Measurements from ENCODE around the gene OAF.

The OAF gene

DNA sequence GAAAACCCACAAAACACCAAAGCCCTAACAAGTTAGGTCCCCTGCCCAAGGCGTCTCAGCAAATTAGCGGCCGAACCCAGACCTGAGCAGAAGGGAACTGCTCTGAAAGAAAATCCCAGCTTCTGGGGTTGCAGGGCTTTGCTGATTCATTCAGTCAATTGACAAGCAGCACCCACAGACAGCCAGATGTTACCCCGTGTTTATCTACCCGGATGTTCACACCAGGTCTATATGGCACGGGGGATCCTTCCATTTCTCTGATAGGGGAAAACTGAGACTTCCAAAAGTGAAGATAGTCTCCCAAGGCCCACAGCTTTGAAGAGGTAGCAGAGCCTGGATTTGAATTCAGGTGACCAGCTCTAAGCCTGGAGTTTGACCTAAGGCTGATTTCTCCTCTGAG is 14.0 kb upstream of the OAF start:
- H3K4me3 ChIP-seq (ENCODE audit: low read depth in 1 of 2, low read length in 2 of 2) = no peak overlapping the region
- no peaks in the 10 kb centered on the region for H3K27me3 ChIP-seq (ENCODE audit: low read depth, low read length)
- H3K9me3 ChIP-seq (ENCODE audit: control insufficient read depth in 1 of 2, low read length in 2 of 2) = no peaks in the 10 kb centered on the region
- no peaks in the 10 kb centered on the region for H3K36me3 ChIP-seq (ENCODE audit: control insufficient read depth in 1 of 2, insufficient read depth in 2 of 2, low read length in 2 of 2)
- H3K4me1 ChIP-seq (ENCODE audit: control insufficient read depth in 1 of 2, insufficient read depth in 2 of 2, low read length in 2 of 2) = peaks cover 0 to 7% of the 10 kb centered on the region in 2 donors
- no peak overlapping the region for H3K27ac ChIP-seq (ENCODE audit: low read length)

DNA sequence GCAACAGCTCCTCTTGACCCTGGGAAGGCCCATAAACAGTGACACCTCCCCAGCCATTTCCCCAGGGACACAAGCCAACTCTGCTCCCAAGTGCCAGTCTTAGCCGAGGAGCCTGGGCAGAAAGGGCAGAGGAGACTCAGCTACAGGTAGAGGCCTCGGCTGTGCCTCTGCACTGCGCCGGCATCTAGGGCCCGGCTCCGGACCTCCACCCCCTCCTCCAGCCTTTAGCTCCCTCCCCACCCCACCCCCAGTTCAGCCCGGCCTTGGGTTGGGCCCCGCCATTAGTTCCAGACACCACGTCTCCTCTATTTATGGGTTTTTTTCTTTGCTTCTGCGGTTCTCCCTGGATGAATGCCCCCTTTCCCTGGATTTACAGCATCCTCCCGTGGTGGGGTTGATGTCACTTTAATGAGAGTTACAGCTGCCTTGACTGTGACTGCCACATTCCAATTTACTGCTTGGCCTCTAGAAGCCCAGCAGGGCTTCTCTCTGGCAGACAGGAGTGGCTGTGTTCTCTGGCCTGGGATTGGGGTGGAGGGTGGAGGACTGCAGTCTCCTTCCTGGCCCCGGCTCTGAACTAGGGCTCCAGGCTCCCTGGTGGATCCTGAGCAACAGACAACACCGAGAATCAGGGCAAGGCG is 13.5 kb upstream of the OAF start:
- peaks cover 3 to 7% of the 10 kb centered on the region in 2 donors for H3K4me1 ChIP-seq (ENCODE audit: control insufficient read depth in 1 of 2, insufficient read depth in 2 of 2, low read length in 2 of 2)
- no peak overlapping the region for H3K4me3 ChIP-seq (ENCODE audit: low read depth in 1 of 2, low read length in 2 of 2)
- no peak overlapping the region for H3K27ac ChIP-seq (ENCODE audit: low read length)
- no peaks in the 10 kb centered on the region for H3K36me3 ChIP-seq (ENCODE audit: control insufficient read depth in 1 of 2, insufficient read depth in 2 of 2, low read length in 2 of 2)
- no peaks in the 10 kb centered on the region for H3K9me3 ChIP-seq (ENCODE audit: control insufficient read depth in 1 of 2, low read length in 2 of 2)
- no peaks in the 10 kb centered on the region for H3K27me3 ChIP-seq (ENCODE audit: low read depth, low read length)

DNA sequence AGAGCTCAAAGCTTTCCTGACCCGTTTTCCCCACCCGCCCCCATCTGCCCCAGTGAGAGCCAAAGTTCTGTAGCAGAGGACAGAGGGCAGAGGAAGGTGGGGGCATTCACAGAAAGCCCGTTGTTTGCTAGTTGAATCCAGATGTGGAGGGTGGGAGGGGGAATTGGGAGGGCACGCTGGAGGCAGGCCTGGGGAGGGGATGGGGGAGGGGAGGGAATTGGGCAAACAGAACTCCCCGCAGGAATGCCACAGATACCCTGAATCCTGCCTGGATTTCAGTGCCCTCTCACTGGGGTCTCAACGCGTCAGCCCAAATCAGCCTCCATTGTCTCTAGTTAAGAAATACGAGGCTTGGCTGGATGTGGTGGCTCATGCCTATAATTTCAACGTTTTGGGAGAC is 12.9 kb upstream of the OAF start:
- H3K4me1 ChIP-seq (ENCODE audit: control insufficient read depth in 1 of 2, insufficient read depth in 2 of 2, low read length in 2 of 2) = peaks cover 3 to 7% of the 10 kb centered on the region in 2 donors
- H3K27me3 ChIP-seq (ENCODE audit: low read depth, low read length) = no peaks in the 10 kb centered on the region
- H3K27ac ChIP-seq (ENCODE audit: low read length) = no peak overlapping the region
- H3K9me3 ChIP-seq (ENCODE audit: control insufficient read depth in 1 of 2, low read length in 2 of 2) = no peaks in the 10 kb centered on the region
- H3K4me3 ChIP-seq (ENCODE audit: low read depth in 1 of 2, low read length in 2 of 2) = no peak overlapping the region
- no peaks in the 10 kb centered on the region for H3K36me3 ChIP-seq (ENCODE audit: control insufficient read depth in 1 of 2, insufficient read depth in 2 of 2, low read length in 2 of 2)

DNA sequence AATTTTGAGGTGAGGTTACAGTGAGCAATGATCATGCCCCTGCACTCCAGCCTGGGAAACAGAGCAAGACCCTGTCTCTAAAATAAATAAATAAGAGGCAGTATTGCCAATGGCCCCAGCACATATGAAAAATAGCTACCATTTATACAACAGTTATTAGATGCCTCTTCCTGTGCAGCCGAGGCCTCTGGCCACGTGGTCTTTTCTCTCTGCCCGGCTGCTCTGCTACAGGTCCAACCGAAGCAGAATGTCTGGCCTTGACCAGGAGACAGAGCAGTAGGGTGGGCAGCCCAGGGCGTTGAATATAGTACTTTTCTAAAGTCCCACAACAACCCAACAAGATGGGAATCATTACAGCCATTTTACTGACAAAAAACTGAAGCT is 12.4 kb upstream of the OAF start:
- Histone ChIP-seq H3K4me1 (ENCODE audit: control insufficient read depth in 1 of 2, insufficient read depth in 2 of 2, low read length in 2 of 2) (peaks cover 3 to 7% of the 10 kb centered on the region in 2 donors), H3K4me3 (ENCODE audit: low read depth in 1 of 2, low read length in 2 of 2) (no peak overlapping the region), H3K27ac (ENCODE audit: low read length) (no peak overlapping the region), H3K9me3 (ENCODE audit: control insufficient read depth in 1 of 2, low read length in 2 of 2) (no peaks in the 10 kb centered on the region), H3K36me3 (ENCODE audit: control insufficient read depth in 1 of 2, insufficient read depth in 2 of 2, low read length in 2 of 2) (no peaks in the 10 kb centered on the region), H3K27me3 (ENCODE audit: low read depth, low read length) (no peaks in the 10 kb centered on the region)

DNA sequence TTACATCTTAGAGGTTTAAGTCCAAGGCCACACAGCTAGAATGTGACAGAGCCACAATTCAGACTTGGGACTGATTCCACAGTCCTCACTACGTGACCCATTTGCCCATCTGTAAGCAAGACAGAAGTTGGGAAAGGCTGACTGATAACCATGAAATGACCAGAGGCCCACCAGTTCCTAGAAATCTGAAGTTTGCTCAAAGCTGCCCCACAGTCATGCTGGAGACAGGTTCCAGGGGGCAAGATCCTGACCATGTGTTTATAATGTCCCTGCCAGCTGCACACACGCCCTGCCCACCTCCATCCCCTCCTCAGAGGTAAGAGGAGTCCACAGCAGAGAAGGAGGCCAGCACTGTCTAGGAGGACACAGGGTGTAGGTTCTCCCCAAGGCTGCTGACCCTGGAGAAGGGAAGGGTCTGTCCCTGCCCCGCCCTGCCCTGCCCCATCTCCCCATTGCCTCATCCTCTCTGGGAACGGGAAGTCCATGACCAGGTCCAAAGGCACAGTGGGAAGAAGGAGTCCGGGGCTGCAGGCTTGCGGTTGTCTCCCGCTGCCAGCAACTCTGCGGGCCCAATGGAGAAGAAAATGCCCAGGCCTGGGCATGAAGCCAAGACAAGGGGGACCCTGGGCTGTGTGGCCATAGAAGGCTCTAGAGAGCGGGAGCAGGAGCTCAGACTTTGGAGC is 11.9 kb upstream of the OAF start:
- Histone ChIP-seq H3K4me3 (ENCODE audit: low read depth in 1 of 2, low read length in 2 of 2) (no peak overlapping the region), H3K27me3 (ENCODE audit: low read depth, low read length) (no peaks in the 10 kb centered on the region), H3K4me1 (ENCODE audit: control insufficient read depth in 1 of 2, insufficient read depth in 2 of 2, low read length in 2 of 2) (peaks cover 3 to 7% of the 10 kb centered on the region in 2 donors), H3K36me3 (ENCODE audit: control insufficient read depth in 1 of 2, insufficient read depth in 2 of 2, low read length in 2 of 2) (no peaks in the 10 kb centered on the region), H3K27ac (ENCODE audit: low read length) (no peak overlapping the region), H3K9me3 (ENCODE audit: control insufficient read depth in 1 of 2, low read length in 2 of 2) (no peaks in the 10 kb centered on the region)

DNA sequence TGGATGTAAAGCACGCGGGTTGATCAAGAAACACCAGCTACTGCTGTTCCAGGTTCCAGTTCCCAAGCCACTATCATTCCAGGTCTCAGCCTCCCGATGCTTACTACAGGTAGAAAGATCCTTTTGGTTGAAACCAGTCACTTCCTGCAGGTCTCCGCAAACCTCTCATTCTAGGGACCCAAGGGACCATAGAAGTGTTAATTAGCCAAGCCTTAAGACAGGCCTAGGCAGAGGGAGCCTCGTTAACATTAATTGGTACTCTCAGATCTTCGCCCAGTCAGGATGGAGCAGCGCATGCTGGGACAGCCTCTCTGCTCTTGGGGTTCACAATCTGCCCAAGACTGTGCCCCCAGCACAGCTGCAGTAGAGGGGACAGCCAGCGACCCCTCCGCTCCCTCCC is 11.2 kb upstream of the OAF start:
- peaks cover 3 to 7% of the 10 kb centered on the region in 2 donors for H3K4me1 ChIP-seq (ENCODE audit: control insufficient read depth in 1 of 2, insufficient read depth in 2 of 2, low read length in 2 of 2)

DNA sequence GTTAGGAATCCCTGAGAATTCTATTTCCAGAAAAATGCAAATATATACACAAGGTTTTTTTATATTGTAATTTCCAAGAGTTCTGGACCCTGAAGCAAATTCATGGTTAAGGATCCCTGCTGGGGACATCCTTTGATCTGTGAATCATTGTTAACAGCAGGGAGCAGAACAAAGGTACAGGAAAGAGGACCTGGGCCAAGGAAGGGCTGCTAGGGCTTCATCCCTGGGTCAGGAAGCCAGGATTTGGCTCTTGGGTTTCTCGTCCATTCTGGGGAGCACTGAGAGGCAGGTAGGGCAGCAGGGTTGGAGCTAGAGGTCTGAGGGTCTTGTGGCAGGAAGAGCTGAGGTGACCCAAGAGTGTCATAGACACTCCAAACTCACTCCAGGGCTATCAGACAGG is 10.2 kb upstream of the OAF start:
- no peak overlapping the region for H3K4me3 ChIP-seq (ENCODE audit: low read depth in 1 of 2, low read length in 2 of 2)
- H3K36me3 ChIP-seq (ENCODE audit: control insufficient read depth in 1 of 2, insufficient read depth in 2 of 2, low read length in 2 of 2) = no peaks in the 10 kb centered on the region
- H3K27me3 ChIP-seq (ENCODE audit: low read depth, low read length) = no peaks in the 10 kb centered on the region
- H3K27ac ChIP-seq (ENCODE audit: low read length) = no peak overlapping the region
- no peaks in the 10 kb centered on the region for H3K9me3 ChIP-seq (ENCODE audit: control insufficient read depth in 1 of 2, low read length in 2 of 2)
- peaks cover 3 to 7% of the 10 kb centered on the region in 2 donors for H3K4me1 ChIP-seq (ENCODE audit: control insufficient read depth in 1 of 2, insufficient read depth in 2 of 2, low read length in 2 of 2)

More for the DNA sequence above, 11.2 kb upstream of the OAF start:
- Histone ChIP-seq H3K9me3 (ENCODE audit: control insufficient read depth in 1 of 2, low read length in 2 of 2) (no peaks in the 10 kb centered on the region), H3K4me3 (ENCODE audit: low read depth in 1 of 2, low read length in 2 of 2) (no peak overlapping the region), H3K36me3 (ENCODE audit: control insufficient read depth in 1 of 2, insufficient read depth in 2 of 2, low read length in 2 of 2) (no peaks in the 10 kb centered on the region), H3K27me3 (ENCODE audit: low read depth, low read length) (no peaks in the 10 kb centered on the region), H3K27ac (ENCODE audit: low read length) (no peak overlapping the region)

DNA sequence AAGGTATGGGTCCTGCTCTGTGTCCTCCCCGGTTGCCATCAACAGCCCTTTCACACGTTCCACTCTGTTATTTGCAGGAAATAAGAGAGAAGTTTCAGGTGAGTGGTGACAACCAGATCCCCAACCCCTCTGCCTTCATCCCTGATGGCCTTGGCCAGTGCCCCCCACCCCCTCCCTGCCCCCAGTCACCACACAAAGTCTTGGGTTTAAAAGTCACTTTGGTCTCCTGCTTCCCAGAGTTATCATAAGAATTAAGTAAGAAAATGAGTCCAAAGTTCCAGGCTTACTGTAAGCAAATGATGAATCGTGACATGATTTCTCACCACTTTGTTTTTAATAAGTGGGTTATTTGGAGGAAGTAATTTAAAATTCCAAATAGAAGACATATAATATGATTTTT is 9.2 kb upstream of the OAF start:
- no peaks in the 10 kb centered on the region for H3K27me3 ChIP-seq (ENCODE audit: low read depth, low read length)
- H3K9me3 ChIP-seq (ENCODE audit: control insufficient read depth in 1 of 2, low read length in 2 of 2) = no peaks in the 10 kb centered on the region
- peaks cover 0 to 3% of the 10 kb centered on the region in 2 donors for H3K4me1 ChIP-seq (ENCODE audit: control insufficient read depth in 1 of 2, insufficient read depth in 2 of 2, low read length in 2 of 2)
- no peak overlapping the region for H3K4me3 ChIP-seq (ENCODE audit: low read depth in 1 of 2, low read length in 2 of 2)
- H3K27ac ChIP-seq (ENCODE audit: low read length) = no peak overlapping the region
- H3K36me3 ChIP-seq (ENCODE audit: control insufficient read depth in 1 of 2, insufficient read depth in 2 of 2, low read length in 2 of 2) = no peaks in the 10 kb centered on the region

DNA sequence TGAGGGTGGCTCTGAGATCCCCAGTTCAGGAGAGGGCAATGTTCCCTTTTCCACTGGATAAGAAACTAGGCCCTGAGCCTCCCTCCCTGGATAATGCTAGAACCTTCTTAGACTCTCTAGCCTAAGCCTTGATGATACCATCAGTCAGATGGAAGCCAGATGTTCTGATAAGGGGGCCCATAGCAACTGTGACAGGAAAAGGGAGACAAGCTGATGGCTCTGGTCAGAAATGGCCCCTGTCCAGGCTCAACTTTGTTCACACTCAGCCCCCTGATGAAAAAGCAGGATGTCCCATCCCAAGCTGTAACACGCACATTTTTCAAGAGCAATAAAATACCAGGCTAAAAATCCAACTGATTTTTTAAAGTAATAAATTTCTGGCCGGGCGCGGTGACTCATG is 7.2 kb upstream of the OAF start:
- Histone ChIP-seq H3K36me3 (ENCODE audit: control insufficient read depth in 1 of 2, insufficient read depth in 2 of 2, low read length in 2 of 2) (no peaks in the 10 kb centered on the region), H3K4me3 (ENCODE audit: low read depth in 1 of 2, low read length in 2 of 2) (no peak overlapping the region), H3K27me3 (ENCODE audit: low read depth, low read length) (no peaks in the 10 kb centered on the region), H3K9me3 (ENCODE audit: control insufficient read depth in 1 of 2, low read length in 2 of 2) (no peaks in the 10 kb centered on the region), H3K27ac (ENCODE audit: low read length) (no peak overlapping the region), H3K4me1 (ENCODE audit: control insufficient read depth in 1 of 2, insufficient read depth in 2 of 2, low read length in 2 of 2) (peaks cover 3 to 8% of the 10 kb centered on the region in 2 donors)

DNA sequence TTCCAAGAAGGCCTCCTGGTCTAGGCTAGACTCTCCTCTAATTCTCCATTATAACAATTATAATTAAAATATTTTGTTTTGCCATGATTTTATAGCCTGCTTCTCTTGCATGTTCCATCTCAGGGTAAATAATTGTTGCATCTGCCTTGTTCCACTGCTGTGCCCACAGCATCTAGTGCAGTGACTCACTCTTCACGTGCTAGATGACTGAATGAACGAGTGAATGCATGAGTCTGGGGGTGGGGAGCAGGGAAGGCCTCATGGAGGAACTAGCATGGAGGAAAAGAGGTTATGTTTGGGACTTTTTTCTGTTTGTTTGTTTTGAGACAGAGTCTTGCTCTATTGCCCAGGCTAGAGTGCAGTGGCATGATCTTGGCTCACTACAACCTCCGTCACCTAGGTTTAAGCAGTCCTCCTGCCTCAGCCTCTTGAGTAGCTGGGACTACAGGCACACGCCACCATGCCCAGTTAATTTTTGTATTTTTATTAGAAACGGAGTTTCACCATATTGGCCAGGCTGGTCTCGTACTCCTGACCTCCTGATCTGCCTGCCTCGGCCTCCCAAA is 5.2 kb upstream of the OAF start:
- Histone ChIP-seq H3K9me3 (ENCODE audit: control insufficient read depth in 1 of 2, low read length in 2 of 2) (no peaks in the 10 kb centered on the region), H3K27ac (ENCODE audit: low read length) (no peak overlapping the region), H3K36me3 (ENCODE audit: control insufficient read depth in 1 of 2, insufficient read depth in 2 of 2, low read length in 2 of 2) (no peaks in the 10 kb centered on the region), H3K27me3 (ENCODE audit: low read depth, low read length) (no peaks in the 10 kb centered on the region), H3K4me1 (ENCODE audit: control insufficient read depth in 1 of 2, insufficient read depth in 2 of 2, low read length in 2 of 2) (peaks cover 3 to 19% of the 10 kb centered on the region in 2 donors), H3K4me3 (ENCODE audit: low read depth in 1 of 2, low read length in 2 of 2) (no peak overlapping the region)

DNA sequence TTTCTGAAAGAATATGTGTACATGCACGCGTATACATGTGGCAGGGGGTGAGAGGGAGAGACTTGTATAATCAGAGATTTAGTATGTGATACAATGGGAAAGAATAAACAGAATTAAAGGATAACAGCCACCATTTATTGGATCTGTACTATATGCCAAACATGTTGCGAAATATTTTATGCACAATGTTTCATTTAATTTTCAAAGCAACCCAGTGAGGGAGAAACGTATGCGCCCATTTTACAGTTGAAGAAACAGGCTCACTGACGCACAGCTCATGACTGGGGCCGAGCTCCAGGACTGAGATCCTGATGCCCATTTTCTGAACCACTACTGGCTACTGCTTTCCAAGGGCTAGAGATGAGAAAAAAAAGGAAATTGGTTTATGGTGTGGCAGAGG is 3.3 kb upstream of the OAF start:
- H3K36me3 ChIP-seq (ENCODE audit: control insufficient read depth in 1 of 2, insufficient read depth in 2 of 2, low read length in 2 of 2) = no peaks in the 10 kb centered on the region
- no peak overlapping the region for H3K4me3 ChIP-seq (ENCODE audit: low read depth in 1 of 2, low read length in 2 of 2)
- H3K9me3 ChIP-seq (ENCODE audit: control insufficient read depth in 1 of 2, low read length in 2 of 2) = no peaks in the 10 kb centered on the region
- peaks cover 0 to 26% of the 10 kb centered on the region in 2 donors for H3K4me1 ChIP-seq (ENCODE audit: control insufficient read depth in 1 of 2, insufficient read depth in 2 of 2, low read length in 2 of 2)
- H3K27ac ChIP-seq (ENCODE audit: low read length) = no peak overlapping the region
- H3K27me3 ChIP-seq (ENCODE audit: low read depth, low read length) = no peaks in the 10 kb centered on the region
